ENCODE data around the gene GPC1.

GPC1 gene

GRCh38 chr2:240465268-240465764 is 29.9 kb downstream of the GPC1 start:
- no peaks in the 10 kb centered on the region for H3K9me3 Mint-ChIP-seq

DNA sequence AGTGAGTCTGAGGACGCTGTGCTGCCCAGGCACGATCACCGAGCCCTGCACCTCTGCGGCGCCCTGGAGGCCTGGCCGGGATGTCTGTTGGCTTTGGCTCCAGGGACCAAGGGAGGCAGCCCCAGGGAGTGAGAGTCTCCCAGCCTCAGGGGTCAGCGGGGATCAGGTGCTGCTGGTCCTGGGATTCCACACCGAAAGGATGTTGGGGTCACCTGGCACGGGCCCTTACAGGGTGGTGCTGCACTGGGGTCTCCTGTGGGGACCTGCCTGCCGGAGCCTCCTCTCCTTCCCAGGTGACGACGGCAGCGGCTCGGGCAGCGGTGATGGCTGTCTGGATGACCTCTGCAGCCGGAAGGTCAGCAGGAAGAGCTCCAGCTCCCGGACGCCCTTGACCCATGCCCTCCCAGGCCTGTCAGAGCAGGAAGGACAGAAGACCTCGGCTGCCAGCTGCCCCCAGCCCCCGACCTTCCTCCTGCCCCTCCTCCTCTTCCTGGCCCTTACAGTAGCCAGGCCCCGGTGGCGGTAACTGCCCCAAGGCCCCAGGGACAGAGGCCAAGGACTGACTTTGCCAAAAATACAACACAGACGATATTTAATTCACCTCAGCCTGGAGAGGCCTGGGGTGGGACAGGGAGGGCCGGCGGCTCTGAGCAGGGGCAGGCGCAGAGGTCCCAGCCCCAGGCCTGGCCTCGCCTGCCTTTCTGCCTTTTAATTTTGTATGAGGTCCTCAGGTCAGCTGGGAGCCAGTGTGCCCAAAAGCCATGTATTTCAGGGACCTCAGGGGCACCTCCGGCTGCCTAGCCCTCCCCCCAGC is 30.5 kb downstream of the GPC1 start:
- H3K27ac Mint-ChIP-seq: no peak overlapping the region
- H3K27me3 Mint-ChIP-seq: no peaks in the 10 kb centered on the region
- H3K4me3 Mint-ChIP-seq: no peak overlapping the region
- no peaks in the 10 kb centered on the region for H3K9me3 Mint-ChIP-seq
- H3K36me3 Mint-ChIP-seq: peaks cover 17% of the 10 kb centered on the region
- peaks cover 15% of the 10 kb centered on the region for H3K4me1 Mint-ChIP-seq
- ATAC-seq: no peak

More at GRCh38 chr2:240465268-240465764, 29.9 kb downstream of the GPC1 start:
- Mint-ChIP-seq H3K4me3 (no peak overlapping the region), H3K4me1 (peaks cover 9% of the 10 kb centered on the region), H3K27me3 (no peaks in the 10 kb centered on the region), H3K27ac (no peak overlapping the region), H3K36me3 (peaks cover 13% of the 10 kb centered on the region)
- no peak for ATAC-seq

DNA sequence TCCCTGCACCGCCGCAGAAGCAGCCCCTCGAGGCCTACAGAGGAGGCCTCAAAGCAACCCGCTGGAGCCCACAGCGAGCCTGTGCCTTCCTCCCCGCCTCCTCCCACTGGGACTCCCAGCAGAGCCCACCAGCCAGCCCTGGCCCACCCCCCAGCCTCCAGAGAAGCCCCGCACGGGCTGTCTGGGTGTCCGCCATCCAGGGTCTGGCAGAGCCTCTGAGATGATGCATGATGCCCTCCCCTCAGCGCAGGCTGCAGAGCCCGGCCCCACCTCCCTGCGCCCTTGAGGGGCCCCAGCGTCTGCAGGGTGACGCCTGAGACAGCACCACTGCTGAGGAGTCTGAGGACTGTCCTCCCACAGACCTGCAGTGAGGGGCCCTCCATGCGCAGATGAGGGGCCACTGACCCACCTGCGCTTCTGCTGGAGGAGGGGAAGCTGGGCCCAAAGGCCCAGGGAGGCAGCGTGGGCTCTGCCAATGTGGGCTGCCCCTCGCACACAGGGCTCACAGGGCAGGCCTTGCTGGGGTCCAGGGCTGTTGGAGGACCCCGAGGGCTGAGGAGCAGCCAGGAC is 31.2 kb downstream of the GPC1 start:
- Mint-ChIP-seq H3K4me1 (peaks cover 19% of the 10 kb centered on the region), H3K4me3 (no peak overlapping the region), H3K27ac (no peak overlapping the region), H3K27me3 (no peaks in the 10 kb centered on the region), H3K36me3 (peaks cover 23% of the 10 kb centered on the region), H3K9me3 (no peaks in the 10 kb centered on the region)
- ATAC-seq: no peak

DNA sequence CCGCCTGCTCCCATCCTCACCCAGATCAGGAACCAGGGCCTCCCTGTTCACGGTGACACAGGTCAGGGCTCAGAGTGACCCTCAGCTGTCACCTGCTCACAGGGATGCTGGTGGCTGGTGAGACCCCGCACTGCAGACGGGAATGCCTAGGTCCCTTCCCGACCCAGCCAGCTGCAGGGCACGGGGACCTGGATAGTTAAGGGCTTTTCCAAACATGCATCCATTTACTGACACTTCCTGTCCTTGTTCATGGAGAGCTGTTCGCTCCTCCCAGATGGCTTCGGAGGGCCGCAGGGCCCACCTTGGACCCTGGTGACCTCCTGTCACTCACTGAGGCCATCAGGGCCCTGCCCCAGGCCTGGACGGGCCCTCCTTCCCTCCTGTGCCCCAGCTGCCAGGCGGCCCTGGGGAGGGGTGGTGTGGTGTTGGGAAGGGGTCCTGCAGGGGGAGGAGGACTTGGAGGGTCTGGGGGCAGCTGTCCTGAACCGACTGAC is 31.7 kb downstream of the GPC1 start:
- H3K4me1 Mint-ChIP-seq: peaks cover 19% of the 10 kb centered on the region
- no peak overlapping the region for H3K4me3 Mint-ChIP-seq
- H3K27me3 Mint-ChIP-seq: no peaks in the 10 kb centered on the region
- H3K27ac Mint-ChIP-seq: no peak overlapping the region
- no peak for ATAC-seq
- H3K36me3 Mint-ChIP-seq: peaks cover 28% of the 10 kb centered on the region
- no peaks in the 10 kb centered on the region for H3K9me3 Mint-ChIP-seq

GRCh38 chr2:240467659-240468302 is 32.3 kb downstream of the GPC1 start:
- Mint-ChIP-seq H3K27me3 (no peaks in the 10 kb centered on the region), H3K4me1 (peaks cover 19% of the 10 kb centered on the region), H3K4me3 (no peak overlapping the region), H3K27ac (no peak overlapping the region), H3K36me3 (peaks cover 31% of the 10 kb centered on the region), H3K9me3 (no peaks in the 10 kb centered on the region)
- no peak for ATAC-seq

DNA sequence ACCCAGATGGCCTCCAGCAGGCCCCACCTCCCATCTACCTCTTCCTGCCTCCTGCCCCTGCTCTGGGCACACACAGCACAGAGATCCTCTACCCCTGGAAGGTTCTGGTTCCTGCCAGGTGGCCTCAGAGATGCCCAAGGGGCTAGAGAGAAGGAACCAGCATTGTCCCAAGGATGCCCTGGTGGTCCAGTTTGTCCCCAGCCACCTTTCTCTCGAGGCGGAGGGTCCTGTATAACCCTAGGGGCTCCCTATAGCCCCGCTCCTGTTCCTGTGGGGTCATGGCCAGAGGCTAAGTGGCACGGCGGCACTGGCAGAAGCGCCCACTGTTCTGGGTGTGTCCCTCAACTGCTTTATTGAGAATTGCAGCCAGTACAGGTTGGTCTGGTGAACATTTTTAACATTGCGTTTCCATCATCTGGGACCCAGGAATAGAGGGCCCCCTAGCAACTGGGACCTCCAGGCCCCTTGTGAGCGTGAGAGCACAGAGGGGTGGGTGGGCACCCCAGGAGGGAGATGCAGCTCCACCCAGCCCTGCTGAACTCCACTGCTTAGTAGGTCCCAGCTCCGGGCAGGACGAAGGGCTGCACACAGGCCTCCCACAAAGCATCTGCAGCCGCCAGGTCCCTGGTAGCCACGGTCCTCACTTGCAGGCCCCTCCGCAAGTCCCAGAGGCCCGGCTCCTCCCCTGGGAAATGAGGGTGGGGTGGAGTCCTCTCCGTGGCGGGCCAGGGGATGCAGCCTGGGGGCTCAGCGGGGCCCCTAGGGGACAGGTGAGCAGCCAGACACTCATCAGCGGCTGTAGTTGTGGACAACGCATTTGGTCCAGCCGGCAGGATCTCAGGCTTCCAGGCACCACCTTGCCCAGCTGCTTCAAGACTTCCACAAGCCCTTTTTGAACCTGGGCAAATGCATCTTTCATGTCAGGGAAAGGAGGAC is 33.1 kb downstream of the GPC1 start:
- Mint-ChIP-seq H3K36me3 (peaks cover 37% of the 10 kb centered on the region), H3K27ac (no peak overlapping the region), H3K27me3 (no peaks in the 10 kb centered on the region), H3K9me3 (peaks cover 5% of the 10 kb centered on the region), H3K4me3 (no peak overlapping the region), H3K4me1 (peaks cover 19% of the 10 kb centered on the region)
- no peak for ATAC-seq

DNA sequence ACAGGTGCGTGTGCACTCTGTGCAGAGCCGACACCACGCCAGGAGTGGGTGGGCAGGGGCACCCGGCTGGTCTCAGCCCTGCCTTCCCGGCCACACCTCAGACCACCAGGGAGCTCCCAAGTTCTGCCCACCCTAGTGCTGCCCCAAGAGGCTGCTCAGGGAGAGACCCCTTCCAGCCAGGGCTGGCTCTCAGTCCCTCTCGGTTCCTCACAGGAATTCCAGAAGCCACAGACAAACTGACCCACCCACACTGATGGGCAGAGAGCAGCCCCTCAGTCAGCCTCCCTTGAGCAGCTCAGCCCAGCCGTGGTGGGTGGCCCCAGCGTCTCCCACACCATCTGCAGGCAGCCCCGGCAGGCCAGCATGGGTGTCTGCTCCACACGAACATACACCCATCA is 33.8 kb downstream of the GPC1 start:
- H3K9me3 Mint-ChIP-seq: peaks cover 7% of the 10 kb centered on the region
- no peaks in the 10 kb centered on the region for H3K27me3 Mint-ChIP-seq
- H3K27ac Mint-ChIP-seq: no peak overlapping the region
- H3K4me3 Mint-ChIP-seq: no peak overlapping the region
- H3K4me1 Mint-ChIP-seq: peaks cover 19% of the 10 kb centered on the region
- peaks cover 40% of the 10 kb centered on the region for H3K36me3 Mint-ChIP-seq
- ATAC-seq: no peak

DNA sequence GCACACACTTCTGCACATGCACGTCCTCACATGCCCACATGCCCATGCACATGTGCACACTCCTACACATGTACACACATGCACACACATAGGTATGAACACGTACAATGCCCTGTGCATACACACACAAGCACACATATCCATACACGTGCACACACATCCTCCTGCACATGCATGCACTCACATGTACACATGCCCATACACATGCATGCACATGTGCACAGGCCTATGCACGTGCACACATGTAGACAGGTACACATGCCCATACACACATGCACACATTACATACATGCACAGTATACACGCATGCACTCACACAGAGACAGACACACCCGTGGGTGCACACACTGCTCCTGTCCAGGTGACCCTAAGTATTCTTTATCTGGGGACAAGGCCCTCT is 34.3 kb downstream of the GPC1 start:
- H3K4me1 Mint-ChIP-seq: peaks cover 19% of the 10 kb centered on the region
- no peak overlapping the region for H3K27ac Mint-ChIP-seq
- H3K9me3 Mint-ChIP-seq: peaks cover 10% of the 10 kb centered on the region
- H3K27me3 Mint-ChIP-seq: no peaks in the 10 kb centered on the region
- H3K36me3 Mint-ChIP-seq: peaks cover 44% of the 10 kb centered on the region
- ATAC-seq: no peak
- H3K4me3 Mint-ChIP-seq: no peak overlapping the region

- H3K9me3 Mint-ChIP-seq: peaks cover 10% of the 10 kb centered on the region
- no peak overlapping the region for H3K27ac Mint-ChIP-seq
- no peaks in the 10 kb centered on the region for H3K27me3 Mint-ChIP-seq
- peaks cover 19% of the 10 kb centered on the region for H3K4me1 Mint-ChIP-seq
- no peak for ATAC-seq
- peaks cover 58% of the 10 kb centered on the region for H3K36me3 Mint-ChIP-seq
- no peak overlapping the region for H3K4me3 Mint-ChIP-seq
Observed at GRCh38 chr2:240472078-240472790, 36.8 kb downstream of the GPC1 start.

GRCh38 chr2:240473211-240473610 is 37.7 kb downstream of the GPC1 start:
- H3K4me3 Mint-ChIP-seq: no peak overlapping the region
- H3K36me3 Mint-ChIP-seq: peaks cover 63% of the 10 kb centered on the region
- H3K9me3 Mint-ChIP-seq: peaks cover 10% of the 10 kb centered on the region
- H3K27ac Mint-ChIP-seq: no peak overlapping the region
- peaks cover 19% of the 10 kb centered on the region for H3K4me1 Mint-ChIP-seq
- ATAC-seq: no peak
- H3K27me3 Mint-ChIP-seq: no peaks in the 10 kb centered on the region

- H3K9me3 Mint-ChIP-seq: peaks cover 10% of the 10 kb centered on the region
- no peaks in the 10 kb centered on the region for H3K27me3 Mint-ChIP-seq
- H3K4me1 Mint-ChIP-seq: no peaks in the 10 kb centered on the region
- no peak overlapping the region for H3K4me3 Mint-ChIP-seq
- ATAC-seq: no peak
- peaks cover 55% of the 10 kb centered on the region for H3K36me3 Mint-ChIP-seq
- no peak overlapping the region for H3K27ac Mint-ChIP-seq
Observed at GRCh38 chr2:240477916-240478315, 42.5 kb downstream of the GPC1 start.

- peaks cover 53% of the 10 kb centered on the region for H3K36me3 Mint-ChIP-seq
- ATAC-seq: no peak
- no peak overlapping the region for H3K4me3 Mint-ChIP-seq
- peaks cover 7% of the 10 kb centered on the region for H3K9me3 Mint-ChIP-seq
- H3K27me3 Mint-ChIP-seq: no peaks in the 10 kb centered on the region
- no peaks in the 10 kb centered on the region for H3K4me1 Mint-ChIP-seq
- no peak overlapping the region for H3K27ac Mint-ChIP-seq
Observed at GRCh38 chr2:240478346-240479110, 43.1 kb downstream of the GPC1 start.

GRCh38 chr2:240479111-240479501 is 43.6 kb downstream of the GPC1 start:
- H3K27ac Mint-ChIP-seq: no peak overlapping the region
- peaks cover 55% of the 10 kb centered on the region for H3K36me3 Mint-ChIP-seq
- H3K4me1 Mint-ChIP-seq: no peaks in the 10 kb centered on the region
- no peak for ATAC-seq
- H3K4me3 Mint-ChIP-seq: no peak overlapping the region
- H3K27me3 Mint-ChIP-seq: no peaks in the 10 kb centered on the region
- peaks cover 7% of the 10 kb centered on the region for H3K9me3 Mint-ChIP-seq

All from stimulated activated memory B cell treated with anti-CD40 and anti-IgM and Interleukin-4, amounts not matched to agents 10 μg/mL and 1 μg/mL and 100 μg/mL, for 72 hours (primary cell).